ENCODE results near the gene SEC14L6.

DNA sequence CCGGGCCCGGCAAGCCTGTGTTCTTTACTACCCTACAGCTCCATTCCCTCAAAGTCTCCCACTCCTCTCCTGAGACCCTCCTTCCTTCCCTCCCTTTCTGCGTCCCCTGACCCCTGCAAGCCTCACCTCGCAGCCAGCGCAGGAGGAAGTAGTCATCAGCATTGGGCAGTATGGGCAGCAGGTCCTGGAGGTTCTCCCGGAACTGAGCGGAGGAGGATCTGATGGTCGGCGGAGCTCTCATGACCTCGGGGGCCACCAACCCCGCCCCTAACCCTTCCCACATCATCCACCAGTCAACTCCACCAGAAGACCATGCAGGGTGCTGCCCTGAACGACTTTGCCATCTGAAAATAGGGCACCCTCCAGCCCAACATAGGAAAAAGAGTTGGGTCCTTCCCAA lies 43.0 kb downstream of the SEC14L6 start:
- TF ChIP-seq POLR2A (IDR thresholded peaks at IDR 0.05; ENCODE audit: low read depth) (no peak), POLR2AphosphoS5 (IDR thresholded peaks at IDR 0.05) (no peak)
- TF ChIP-seq, protein P1, sequence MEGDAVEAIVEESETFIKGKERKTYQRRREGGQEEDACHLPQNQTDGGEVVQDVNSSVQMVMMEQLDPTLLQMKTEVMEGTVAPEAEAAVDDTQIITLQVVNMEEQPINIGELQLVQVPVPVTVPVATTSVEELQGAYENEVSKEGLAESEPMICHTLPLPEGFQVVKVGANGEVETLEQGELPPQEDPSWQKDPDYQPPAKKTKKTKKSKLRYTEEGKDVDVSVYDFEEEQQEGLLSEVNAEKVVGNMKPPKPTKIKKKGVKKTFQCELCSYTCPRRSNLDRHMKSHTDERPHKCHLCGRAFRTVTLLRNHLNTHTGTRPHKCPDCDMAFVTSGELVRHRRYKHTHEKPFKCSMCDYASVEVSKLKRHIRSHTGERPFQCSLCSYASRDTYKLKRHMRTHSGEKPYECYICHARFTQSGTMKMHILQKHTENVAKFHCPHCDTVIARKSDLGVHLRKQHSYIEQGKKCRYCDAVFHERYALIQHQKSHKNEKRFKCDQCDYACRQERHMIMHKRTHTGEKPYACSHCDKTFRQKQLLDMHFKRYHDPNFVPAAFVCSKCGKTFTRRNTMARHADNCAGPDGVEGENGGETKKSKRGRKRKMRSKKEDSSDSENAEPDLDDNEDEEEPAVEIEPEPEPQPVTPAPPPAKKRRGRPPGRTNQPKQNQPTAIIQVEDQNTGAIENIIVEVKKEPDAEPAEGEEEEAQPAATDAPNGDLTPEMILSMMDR (IDR thresholded peaks at IDR 0.05), result no peak

Measured in esophagus muscularis mucosa (tissue), 3 donors.